ENCODE measurements around the gene PRPH.

DNA sequence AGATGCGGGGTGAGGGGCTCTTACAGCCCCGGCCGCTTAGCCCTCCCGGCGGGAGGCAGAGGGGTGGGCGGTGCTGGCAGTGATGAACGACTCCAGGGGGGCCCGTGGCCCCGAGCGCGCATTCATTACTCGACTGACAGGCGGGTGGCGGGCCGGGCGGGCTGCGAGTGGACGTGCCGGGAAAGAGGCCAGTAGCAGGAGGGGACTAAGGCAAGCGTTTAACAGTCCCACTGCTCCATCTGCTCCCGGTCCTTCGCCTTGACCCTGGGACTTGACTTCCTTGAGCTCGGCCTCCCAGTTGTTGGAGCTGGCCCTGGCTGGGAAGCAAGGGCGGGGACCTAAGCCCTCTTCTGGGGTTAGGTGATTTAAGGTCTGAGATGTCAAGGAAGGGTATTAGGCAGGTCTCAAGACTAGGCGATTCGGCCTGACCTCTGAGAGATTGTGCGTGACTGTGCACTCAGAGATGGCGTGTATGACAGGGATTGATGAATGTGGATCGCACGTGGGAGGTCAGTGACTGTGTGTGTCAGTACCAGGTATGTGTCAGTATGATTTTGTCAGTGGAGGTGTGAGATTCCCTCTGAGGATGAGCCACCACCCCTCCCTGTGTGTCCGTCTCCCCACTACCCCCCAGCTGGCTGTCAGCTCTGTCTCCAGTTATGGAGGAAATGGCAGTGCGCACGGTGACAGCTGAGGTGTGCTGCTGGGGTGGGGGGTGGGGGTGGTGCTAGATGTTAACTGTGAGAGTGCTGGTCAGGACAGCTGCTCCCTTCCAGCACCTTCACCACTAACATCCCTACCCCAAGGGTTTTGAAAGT is 48.2 kb downstream of the PRPH start:
- TF ChIP-seq, protein P1, sequence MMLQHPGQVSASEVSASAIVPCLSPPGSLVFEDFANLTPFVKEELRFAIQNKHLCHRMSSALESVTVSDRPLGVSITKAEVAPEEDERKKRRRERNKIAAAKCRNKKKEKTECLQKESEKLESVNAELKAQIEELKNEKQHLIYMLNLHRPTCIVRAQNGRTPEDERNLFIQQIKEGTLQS (CRISPR knock-in tag; IDR thresholded peaks at IDR 0.05) = no peak
- TF ChIP-seq JUNB (CRISPR knock-in tag; IDR thresholded peaks at IDR 0.05; ENCODE audit: borderline replicate concordance) = no peak
- no peak for TF ChIP-seq RAD21 (CRISPR knock-in tag; IDR thresholded peaks at IDR 0.05)
- TF ChIP-seq NFKB2 (CRISPR knock-in tag; IDR thresholded peaks at IDR 0.05; ENCODE audit: borderline replicate concordance) = no peak
- TF ChIP-seq PCBP1 (IDR thresholded peaks at IDR 0.05; ENCODE audit: borderline replicate concordance, low read depth, low read length) = no peak
- TF ChIP-seq POLR2A (IDR thresholded peaks at IDR 0.05; ENCODE audit: insufficient read depth in 1 of 2, low read depth in 2 of 2, low read length in 2 of 2) = no peak
- TF ChIP-seq HOXA5 (CRISPR knock-in tag; IDR thresholded peaks at IDR 0.05) = no peak
- no peak for TF ChIP-seq ZBTB7A (CRISPR knock-in tag; IDR thresholded peaks at IDR 0.05)
- TF ChIP-seq, protein P2, sequence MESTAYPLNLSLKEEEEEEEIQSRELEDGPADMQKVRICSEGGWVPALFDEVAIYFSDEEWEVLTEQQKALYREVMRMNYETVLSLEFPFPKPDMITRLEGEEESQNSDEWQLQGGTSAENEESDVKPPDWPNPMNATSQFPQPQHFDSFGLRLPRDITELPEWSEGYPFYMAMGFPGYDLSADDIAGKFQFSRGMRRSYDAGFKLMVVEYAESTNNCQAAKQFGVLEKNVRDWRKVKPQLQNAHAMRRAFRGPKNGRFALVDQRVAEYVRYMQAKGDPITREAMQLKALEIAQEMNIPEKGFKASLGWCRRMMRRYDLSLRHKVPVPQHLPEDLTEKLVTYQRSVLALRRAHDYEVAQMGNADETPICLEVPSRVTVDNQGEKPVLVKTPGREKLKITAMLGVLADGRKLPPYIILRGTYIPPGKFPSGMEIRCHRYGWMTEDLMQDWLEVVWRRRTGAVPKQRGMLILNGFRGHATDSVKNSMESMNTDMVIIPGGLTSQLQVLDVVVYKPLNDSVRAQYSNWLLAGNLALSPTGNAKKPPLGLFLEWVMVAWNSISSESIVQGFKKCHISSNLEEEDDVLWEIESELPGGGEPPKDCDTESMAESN (CRISPR knock-in tag; conservative IDR thresholded peaks at IDR 0.05) = no peak

All from HepG2 (cell line).